ENCODE measurements around the gene MORN1. TPM values are rescaled to one million over a fixed set of nuclear protein-coding genes. Genes with fewer than 3 reads are reported as not detected.

The MORN1 gene
- total RNA-seq, 6 experiments from 2014 or later, result 3.1 to 7.1 (median 4.5) TPM

DNA sequence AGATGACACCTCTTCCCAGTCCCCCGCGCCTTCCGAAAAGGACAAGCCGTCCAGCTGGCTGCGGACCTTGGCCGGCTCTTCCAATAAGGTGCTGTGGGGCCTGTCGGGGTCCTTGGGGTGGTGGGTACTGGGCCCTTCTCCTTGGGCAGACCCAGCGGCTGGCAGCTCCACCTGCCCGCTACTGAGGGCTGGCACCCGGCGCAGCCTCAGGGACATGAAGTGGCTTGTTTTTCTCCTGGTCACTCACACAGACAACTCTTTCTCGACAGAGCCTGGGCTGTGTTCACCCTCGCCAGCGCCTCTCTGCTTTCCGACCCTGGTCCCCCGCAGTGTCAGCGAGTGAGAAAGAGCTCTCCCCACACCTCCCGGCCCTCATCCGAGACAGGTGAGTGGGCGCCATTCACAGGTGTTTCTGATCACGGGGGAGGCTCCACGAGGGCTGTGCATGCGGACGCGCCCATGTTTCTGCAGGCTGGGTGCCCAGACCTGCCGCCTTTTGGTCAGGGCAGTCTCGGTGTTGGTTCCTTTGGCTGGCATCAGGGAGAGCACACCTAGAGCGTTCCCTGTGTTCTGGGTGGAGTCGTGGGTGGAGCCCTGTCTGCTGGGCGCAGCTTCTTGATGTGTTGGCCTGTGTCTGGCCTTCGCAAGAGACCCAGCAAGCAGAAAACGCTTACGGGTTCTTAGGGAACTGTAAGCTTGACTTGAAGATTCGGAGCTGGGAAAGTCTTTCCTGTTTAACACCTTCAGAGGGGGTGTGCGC, 88.2 kb downstream of the MORN1 start:
- H3K36me3 ChIP-seq, result peaks cover 0 to 51% (median 27%) of the 10 kb centered on the region in 4 donors
- WGBS (ENCODE audit: insufficient coverage, low coverage, low lambda C conversion rate, missing lambda C conversion rate), result 84% methylated on average over 16 of the region's 35 CpGs
- ATAC-seq, result no peak
- DNase-seq, result no peak
- TF ChIP-seq, protein P1, sequence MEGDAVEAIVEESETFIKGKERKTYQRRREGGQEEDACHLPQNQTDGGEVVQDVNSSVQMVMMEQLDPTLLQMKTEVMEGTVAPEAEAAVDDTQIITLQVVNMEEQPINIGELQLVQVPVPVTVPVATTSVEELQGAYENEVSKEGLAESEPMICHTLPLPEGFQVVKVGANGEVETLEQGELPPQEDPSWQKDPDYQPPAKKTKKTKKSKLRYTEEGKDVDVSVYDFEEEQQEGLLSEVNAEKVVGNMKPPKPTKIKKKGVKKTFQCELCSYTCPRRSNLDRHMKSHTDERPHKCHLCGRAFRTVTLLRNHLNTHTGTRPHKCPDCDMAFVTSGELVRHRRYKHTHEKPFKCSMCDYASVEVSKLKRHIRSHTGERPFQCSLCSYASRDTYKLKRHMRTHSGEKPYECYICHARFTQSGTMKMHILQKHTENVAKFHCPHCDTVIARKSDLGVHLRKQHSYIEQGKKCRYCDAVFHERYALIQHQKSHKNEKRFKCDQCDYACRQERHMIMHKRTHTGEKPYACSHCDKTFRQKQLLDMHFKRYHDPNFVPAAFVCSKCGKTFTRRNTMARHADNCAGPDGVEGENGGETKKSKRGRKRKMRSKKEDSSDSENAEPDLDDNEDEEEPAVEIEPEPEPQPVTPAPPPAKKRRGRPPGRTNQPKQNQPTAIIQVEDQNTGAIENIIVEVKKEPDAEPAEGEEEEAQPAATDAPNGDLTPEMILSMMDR (IDR thresholded peaks at IDR 0.05), result no peak
- TF ChIP-seq POLR2A (IDR thresholded peaks at IDR 0.05), result no peak
- H3K9me3 ChIP-seq, result no peaks in the 10 kb centered on the region
- H3K27me3 ChIP-seq, result no peaks in the 10 kb centered on the region
- H3K27ac ChIP-seq, result no peak overlapping the region
- intact Hi-C loops (cut with DNase I), result loop anchor here in 1 of 2 donors (10.0 kb wide), 1 partner anchor 68 kb away; no protein-coding TSS in a partner anchor
- H3K4me3 ChIP-seq, result no peak overlapping the region
- peaks cover 0 to 23% (median 9%) of the 10 kb centered on the region in 4 donors for H3K4me1 ChIP-seq

DNA sequence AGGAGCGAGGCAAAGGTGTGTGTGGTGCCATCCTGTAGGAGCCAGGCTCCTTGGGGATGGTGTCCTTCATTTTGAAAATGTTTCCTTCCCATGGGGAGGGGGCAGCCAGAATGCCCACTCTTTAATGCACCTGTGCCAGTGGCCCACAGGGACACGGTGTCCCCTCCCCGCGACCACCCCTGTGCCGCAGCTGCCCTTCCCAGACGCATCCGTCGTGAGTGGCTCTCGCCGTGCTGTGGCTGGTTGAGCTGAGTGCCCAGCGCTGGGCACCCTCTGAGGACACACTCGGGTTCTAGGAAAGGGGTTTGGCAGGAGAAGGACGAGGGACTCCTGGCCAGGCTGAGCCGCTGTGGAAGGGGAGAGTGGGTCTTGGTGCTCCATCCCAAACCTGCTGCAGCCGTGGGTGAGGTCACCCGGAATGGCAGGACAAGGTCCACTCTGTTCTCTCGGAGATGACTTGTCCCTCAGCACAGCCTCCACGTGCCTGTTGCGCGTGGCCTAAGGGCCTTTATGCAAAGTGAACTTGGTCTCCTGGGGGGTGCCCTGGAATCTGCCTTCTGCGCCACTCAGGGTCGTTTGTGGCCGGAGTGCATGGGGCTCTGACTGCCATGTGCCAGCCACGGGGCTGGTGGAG, 88.9 kb downstream of the MORN1 start:
- TF ChIP-seq POLR2A (IDR thresholded peaks at IDR 0.05), result no peak
- TF ChIP-seq, protein P1 (IDR thresholded peaks at IDR 0.05), result no peak
- Histone ChIP-seq H3K27me3 (no peaks in the 10 kb centered on the region), H3K36me3 (peaks cover 0 to 43% (median 21%) of the 10 kb centered on the region in 4 donors), H3K4me1 (peaks cover 0 to 23% (median 9%) of the 10 kb centered on the region in 4 donors), H3K9me3 (no peaks in the 10 kb centered on the region), H3K4me3 (no peak overlapping the region), H3K27ac (no peak overlapping the region)
- DNase-seq (no peak), ATAC-seq (peak in 1 of 4 donors; percentile 44)
- no CpG with 5 or more reads among the region's 24 CpGs for whole genome bisulfite sequencing (ENCODE audit: insufficient coverage, low coverage, low lambda C conversion rate, missing lambda C conversion rate)
- intact Hi-C loops (cut with DNase I), result loop anchor here in 1 of 2 donors (10.0 kb wide), 1 partner anchor 68 kb away; no protein-coding TSS in a partner anchor

DNA sequence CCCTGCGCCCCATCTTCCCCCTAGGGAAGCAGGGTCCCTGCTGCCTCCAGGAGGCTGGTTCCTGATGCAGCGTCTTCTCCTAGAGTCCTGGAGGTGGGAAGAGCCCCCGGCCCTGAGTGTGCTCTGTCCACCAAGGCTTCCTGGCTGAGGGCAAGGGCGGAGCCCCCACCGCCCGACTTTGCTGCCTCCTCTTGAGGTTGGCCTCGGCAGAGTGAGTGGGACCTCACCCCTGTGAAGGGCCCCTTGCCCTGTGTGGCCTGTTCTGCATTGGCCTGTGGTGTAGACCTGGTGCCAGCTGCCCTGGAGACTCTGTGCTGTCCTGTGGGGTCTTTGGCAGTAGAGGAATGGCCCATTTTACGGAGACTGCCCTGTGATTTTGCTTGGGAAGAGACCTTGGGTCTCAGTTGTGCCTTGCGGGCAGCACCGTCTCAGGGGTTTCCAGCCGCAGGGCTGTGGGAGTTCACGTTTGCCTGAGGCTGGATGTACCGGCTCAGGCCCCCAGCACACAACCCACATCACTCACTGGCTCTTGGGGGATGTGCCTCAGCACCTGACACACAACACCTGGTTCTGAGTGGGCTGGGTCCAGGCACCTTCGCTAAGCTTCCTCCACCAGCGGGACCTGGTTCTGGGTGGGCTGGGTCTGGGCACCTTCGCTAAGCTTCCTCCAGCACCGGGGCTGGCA, 89.6 kb downstream of the MORN1 start:
- peak overlapping the region in 2 of 3 donors; percentile 55 to 76 for H3K27ac ChIP-seq
- WGBS (ENCODE audit: insufficient coverage, low coverage, low lambda C conversion rate, missing lambda C conversion rate), result 72% methylated on average over 4 of the region's 17 CpGs
- H3K4me3 ChIP-seq, result no peak overlapping the region
- DNase-seq, result no peak
- peaks cover 0 to 23% (median 9%) of the 10 kb centered on the region in 4 donors for H3K4me1 ChIP-seq
- no peaks in the 10 kb centered on the region for H3K27me3 ChIP-seq
- intact Hi-C loops (cut with DNase I), result loop anchor here in 1 of 2 donors (10.0 kb wide), 1 partner anchor 67 kb away; no protein-coding TSS in a partner anchor
- no peaks in the 10 kb centered on the region for H3K9me3 ChIP-seq
- peaks cover 0 to 36% (median 18%) of the 10 kb centered on the region in 4 donors for H3K36me3 ChIP-seq
- TF ChIP-seq POLR2A (IDR thresholded peaks at IDR 0.05), result no peak
- TF ChIP-seq, protein P1 (IDR thresholded peaks at IDR 0.05), result no peak
- ATAC-seq, result no peak

DNA sequence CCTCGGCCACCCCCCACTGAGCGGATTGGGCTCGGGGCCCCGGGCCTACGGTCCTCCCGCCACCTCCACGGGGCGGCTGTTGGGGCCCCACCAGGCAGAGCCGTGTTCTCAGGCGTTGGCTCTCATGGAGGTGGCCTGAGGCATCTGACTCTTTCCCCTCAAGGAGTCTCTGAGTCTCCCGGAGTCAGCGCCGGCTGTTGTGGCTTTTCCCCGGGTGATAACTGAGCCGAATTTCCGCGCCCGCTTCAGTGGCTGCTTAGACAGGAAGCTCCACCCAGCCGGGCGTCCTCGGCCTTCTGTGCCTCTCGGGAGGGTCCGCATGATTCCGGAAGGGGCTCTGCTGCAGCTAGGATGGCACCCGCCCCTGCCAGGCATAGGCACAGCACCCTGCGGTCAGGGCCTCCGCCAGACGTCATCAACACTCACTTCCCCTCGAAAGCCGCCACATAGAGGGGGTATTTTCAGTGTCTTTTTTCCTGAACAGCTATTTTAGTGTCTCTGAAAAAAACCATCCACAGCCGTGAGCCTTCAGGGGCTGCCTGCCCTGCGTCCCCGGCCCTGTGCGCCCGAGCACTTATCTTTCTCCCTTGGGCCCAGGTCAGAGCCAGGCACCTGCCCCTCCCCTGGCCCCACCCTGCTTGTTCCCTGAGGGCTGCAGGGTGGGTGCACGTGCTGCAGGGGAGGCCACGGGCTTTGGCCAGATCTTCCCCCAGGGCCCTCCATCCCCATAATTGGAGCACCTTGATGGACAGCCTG, 90.3 kb downstream of the MORN1 start:
- 28% methylated on average over 5 of the region's 37 CpGs for WGBS (ENCODE audit: insufficient coverage, low coverage, low lambda C conversion rate, missing lambda C conversion rate)
- peak overlapping the region in 1 of 3 donors; percentile 9 for H3K4me3 ChIP-seq

More for the DNA sequence above, 90.3 kb downstream of the MORN1 start:
- no peaks in the 10 kb centered on the region for H3K9me3 ChIP-seq
- TF ChIP-seq, protein P1 (IDR thresholded peaks at IDR 0.05), result no peak
- peak; percentile 43 for TF ChIP-seq POLR2A (IDR thresholded peaks at IDR 0.05)
- peaks cover 0 to 23% (median 9%) of the 10 kb centered on the region in 4 donors for H3K4me1 ChIP-seq
- intact Hi-C loops (cut with DNase I), result loop anchor here in 1 of 2 donors (10.0 kb wide), 1 partner anchor 66 kb away; no protein-coding TSS in a partner anchor
- DNase-seq, result peak in 2 of 3 donors; percentile 78
- H3K27ac ChIP-seq, result peak overlapping the region; percentile 40 to 76 (median 55)
- peak; percentile 28 to 54 (median 44) for ATAC-seq
- H3K36me3 ChIP-seq, result peaks cover 0 to 29% (median 16%) of the 10 kb centered on the region in 4 donors
- H3K27me3 ChIP-seq, result no peaks in the 10 kb centered on the region

All from right lobe of liver (tissue), 6 donors.